Neuronal stem cell (in vitro differentiated cells): ENCODE data around the gene ATP1B3.

Experiments used
- DNase-seq: peaks from one replicate; pipeline ENCODE4 v3.0.0-alpha.2; 2013; ENCODE audit warnings: low spot score
- H2AFZ ChIP-seq: one replicate; pipeline ENCODE4 v1.6.1; 2013; ENCODE audit warnings: mild to moderate bottlenecking, low read length, inconsistent platforms
- H2AK5ac ChIP-seq: 2 replicates; pipeline ENCODE4 v1.6.1; 2013; ENCODE audit warnings: low read depth, mild to moderate bottlenecking, inconsistent platforms, low read length, moderate library complexity, mixed read lengths
- H2BK120ac ChIP-seq: 2 replicates; pipeline ENCODE4 v1.6.1; 2013; ENCODE audit warnings: low read depth, mild to moderate bottlenecking, inconsistent platforms, low read length, moderate library complexity, mixed read lengths
- H2BK12ac ChIP-seq: one replicate; pipeline ENCODE4 v1.6.1; 2013; ENCODE audit warnings: low read length, inconsistent platforms
- H2BK15ac ChIP-seq: 2 replicates; pipeline ENCODE4 v1.6.1; 2013; ENCODE audit warnings: mild to moderate bottlenecking, low read length, inconsistent platforms, mixed read lengths
- H2BK5ac ChIP-seq: one replicate; pipeline ENCODE4 v1.6.1; 2013; ENCODE audit warnings: inconsistent platforms, mild to moderate bottlenecking, low read length, moderate library complexity
- H3K14ac ChIP-seq: one replicate; pipeline ENCODE4 v1.6.1; 2013; ENCODE audit warnings: low read length, inconsistent platforms
- H3K18ac ChIP-seq: 2 replicates; pipeline ENCODE4 v1.6.1; 2013; ENCODE audit warnings: low read length, inconsistent platforms
- H3K23ac ChIP-seq: 2 replicates; pipeline ENCODE4 v1.6.1; 2013; ENCODE audit warnings: low read depth, mild to moderate bottlenecking, mixed read lengths, low read length, inconsistent platforms; ENCODE audit not compliant: poor library complexity
- H3K27ac ChIP-seq: replicated peaks from 3 replicates; pipeline ENCODE4 v1.5.1; 2013; ENCODE audit warnings: low read length, inconsistent platforms
- H3K27me3 ChIP-seq, 3 experiments: 2 replicates each; pipeline ENCODE4 v1.6.1; 2013; ENCODE audit warnings: low read length in 3 of 3, mild to moderate bottlenecking in 2 of 3, inconsistent platforms in 1 of 3, low read depth in 1 of 3, mixed read lengths in 1 of 3, moderate library complexity in 1 of 3; ENCODE audit not compliant: control insufficient read depth in 3 of 3, insufficient read depth in 3 of 3
- H3K36me3 ChIP-seq, 2 donors: replicated peaks in 1 of 2; 2 replicates each; pipeline ENCODE4 v1.6.1; 2013; ENCODE audit warnings: low read length in 2 of 2; ENCODE audit not compliant: control insufficient read depth in 2 of 2, insufficient read depth in 2 of 2
- H3K4ac ChIP-seq: 2 replicates; pipeline ENCODE4 v1.6.1; 2013; ENCODE audit warnings: inconsistent platforms, mild to moderate bottlenecking, low read length, moderate library complexity
- H3K4me1 ChIP-seq, 2 donors: 1 replicate in 1 of 2; 2 replicates in 1 of 2; pipeline ENCODE4 v1.6.1; 2013; ENCODE audit warnings: low read length in 2 of 2, low read depth in 1 of 2; ENCODE audit not compliant: control insufficient read depth in 2 of 2, insufficient read depth in 1 of 2
- H3K4me2 ChIP-seq: one replicate; pipeline ENCODE4 v1.6.1; 2013; ENCODE audit warnings: mild to moderate bottlenecking, low read length, inconsistent platforms; ENCODE audit not compliant: insufficient read depth, poor library complexity, severe bottlenecking
- H3K4me3 ChIP-seq, 2 donors: 2 replicates each; pipeline ENCODE4 v1.5.1; 2013; ENCODE audit warnings: low read length in 2 of 2, mild to moderate bottlenecking in 2 of 2, inconsistent platforms in 1 of 2, moderate library complexity in 1 of 2
- H3K79me1 ChIP-seq: one replicate; pipeline ENCODE4 v1.6.1; 2013; ENCODE audit warnings: low read depth, mild to moderate bottlenecking, inconsistent platforms, low read length, moderate library complexity
- H3K9ac ChIP-seq: one replicate; pipeline ENCODE4 v1.6.1; 2013; ENCODE audit warnings: mild to moderate bottlenecking, low read depth, low read length, inconsistent platforms; ENCODE audit not compliant: poor library complexity
- H3K9me3 ChIP-seq, 2 donors: replicated peaks in 1 of 2; 2 replicates each; pipeline versions ENCODE3 to v1.6.1; 2013; ENCODE audit warnings: low read length in 2 of 2, mild to moderate bottlenecking in 2 of 2, inconsistent platforms in 1 of 2, low read depth in 1 of 2, mixed read lengths in 1 of 2, moderate library complexity in 1 of 2; ENCODE audit not compliant: control insufficient read depth in 2 of 2, insufficient read depth in 1 of 2
- H4K8ac ChIP-seq: one replicate; pipeline ENCODE4 v1.6.1; 2013; ENCODE audit warnings: low read depth, mild to moderate bottlenecking, inconsistent platforms, low read length, moderate library complexity
- H4K91ac ChIP-seq: one replicate; pipeline ENCODE4 v1.6.1; 2013; ENCODE audit warnings: low read length, low read depth, mild to moderate bottlenecking, inconsistent platforms; ENCODE audit not compliant: poor library complexity
- WGBS, 2 donors: extraction: QIAGEN DNeasy Blood & Tissue Kit; methylation state at CpG; one replicate each; pipeline ENCODE4 v1.1.7; 2013; ENCODE audit warnings: missing lambda C conversion rate in 2 of 2, mixed read lengths in 1 of 2; ENCODE audit not compliant: insufficient read length in 2 of 2, insufficient replicate concordance in 1 of 2; ENCODE audit errors: extremely low coverage in 2 of 2; 5-methylcytosine and 5-hydroxymethylcytosine counted together

The ATP1B3 gene

GRCh38 chr3:141965471-141965870 lies 89.0 kb downstream of the ATP1B3 start:
- Histone ChIP-seq H3K23ac (no peak overlapping the region), H3K27me3 (no peaks in the 10 kb centered on the region), H2BK5ac (no peak overlapping the region), H3K4me2 (no peak overlapping the region), H2BK120ac (no peak overlapping the region), H3K36me3 (peaks cover 20 to 76% of the 10 kb centered on the region in 2 donors), H3K4me3 (no peak overlapping the region), H2AK5ac (no peak overlapping the region), H3K18ac (no peak overlapping the region), H3K4ac (no peak overlapping the region), H3K79me1 (no peaks in the 10 kb centered on the region), H2BK12ac (no peak overlapping the region), H3K9me3 (peaks cover 0 to 2% of the 10 kb centered on the region in 2 donors), H3K14ac (no peak overlapping the region), H3K9ac (no peak overlapping the region), H4K8ac (no peak overlapping the region), H3K27ac (no peak overlapping the region), H2AFZ (no peak overlapping the region), H3K4me1 (no peaks in the 10 kb centered on the region), H4K91ac (no peak overlapping the region), H2BK15ac (no peak overlapping the region)
- no CpG with 5 or more reads among the region's 1 CpG for WGBS, 2 donors
- DNase-seq, result no peak

DNA sequence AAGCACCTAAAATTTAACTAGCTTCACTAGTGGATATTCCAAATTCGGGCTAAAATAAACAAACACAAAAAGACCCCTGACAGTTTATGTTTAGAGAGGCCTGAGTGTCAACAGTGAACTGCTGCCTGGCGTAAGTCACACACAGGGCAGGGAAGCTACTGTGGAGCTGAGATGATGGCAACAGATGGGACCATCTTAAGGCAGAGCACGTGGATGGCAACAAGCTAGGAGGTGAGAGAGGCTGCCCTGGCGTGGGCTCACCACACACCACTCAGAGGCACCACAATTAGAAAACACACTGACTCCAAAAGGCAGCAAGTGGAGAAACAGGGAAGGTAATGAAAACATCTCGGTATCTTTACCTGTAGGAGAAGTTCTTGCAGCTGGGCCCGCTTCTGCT lies 93.3 kb downstream of the ATP1B3 start:
- Histone ChIP-seq H2AFZ (no peak overlapping the region), H3K36me3 (peaks cover 12 to 73% of the 10 kb centered on the region in 2 donors), H4K91ac (no peak overlapping the region), H2BK5ac (no peak overlapping the region), H3K4me1 (no peaks in the 10 kb centered on the region), H2BK12ac (no peak overlapping the region), H3K4me3 (no peak overlapping the region), H3K4ac (no peak overlapping the region), H4K8ac (no peak overlapping the region), H3K27me3 (no peaks in the 10 kb centered on the region), H3K79me1 (no peaks in the 10 kb centered on the region), H3K4me2 (no peak overlapping the region), H2AK5ac (no peak overlapping the region), H3K9ac (no peak overlapping the region), H3K18ac (no peak overlapping the region), H3K14ac (no peak overlapping the region), H3K27ac (no peak overlapping the region), H2BK120ac (no peak overlapping the region), H3K23ac (no peak overlapping the region), H2BK15ac (no peak overlapping the region), H3K9me3 (peaks cover 0 to 2% of the 10 kb centered on the region in 2 donors)
- no CpG with 5 or more reads among the region's 6 CpGs for WGBS, 2 donors
- DNase-seq, result no peak

GRCh38 chr3:141971571-141971970 lies 95.1 kb downstream of the ATP1B3 start:
- H3K4me3 ChIP-seq, result no peak overlapping the region
- no peak overlapping the region for H2BK5ac ChIP-seq
- no peak for DNase-seq
- H3K18ac ChIP-seq, result no peak overlapping the region
- no peak overlapping the region for H2BK120ac ChIP-seq
- H3K36me3 ChIP-seq, result peaks cover 13 to 77% of the 10 kb centered on the region in 2 donors
- H3K9ac ChIP-seq, result no peak overlapping the region
- no peak overlapping the region for H2BK12ac ChIP-seq
- H3K4ac ChIP-seq, result no peak overlapping the region
- H3K14ac ChIP-seq, result no peak overlapping the region
- no peaks in the 10 kb centered on the region for H3K79me1 ChIP-seq
- no peak overlapping the region for H2AK5ac ChIP-seq
- H3K4me1 ChIP-seq, result no peaks in the 10 kb centered on the region
- no CpG with 5 or more reads among the region's 1 CpG for WGBS, 2 donors
- no peak overlapping the region for H2BK15ac ChIP-seq
- no peak overlapping the region for H3K27ac ChIP-seq
- H4K91ac ChIP-seq, result no peak overlapping the region
- peaks cover 0 to 2% of the 10 kb centered on the region in 2 donors for H3K9me3 ChIP-seq
- no peak overlapping the region for H4K8ac ChIP-seq
- H3K27me3 ChIP-seq, result no peaks in the 10 kb centered on the region
- H3K23ac ChIP-seq, result no peak overlapping the region
- H2AFZ ChIP-seq, result no peak overlapping the region
- H3K4me2 ChIP-seq, result no peak overlapping the region

DNA sequence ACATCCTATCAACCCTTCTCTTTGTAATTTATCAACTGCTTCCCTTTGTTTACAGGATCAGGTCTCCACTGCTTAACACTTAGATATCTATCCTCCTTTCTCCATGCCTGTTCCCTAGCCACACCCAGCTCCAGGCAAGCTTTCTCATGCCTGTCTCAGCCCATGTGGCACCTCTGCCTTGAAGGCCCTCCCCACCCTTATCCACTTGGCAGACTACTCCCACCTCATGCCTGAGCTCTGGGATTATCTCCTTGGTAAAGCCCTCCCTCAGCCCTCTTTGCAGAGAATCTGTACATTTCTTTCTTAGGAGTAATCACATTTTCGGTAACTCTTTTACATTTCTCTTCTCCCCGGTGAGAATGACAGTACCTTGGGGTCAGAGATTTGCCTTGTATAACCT lies 96.0 kb downstream of the ATP1B3 start:
- Histone ChIP-seq H2AK5ac (no peak overlapping the region), H3K27me3 (no peaks in the 10 kb centered on the region), H2BK5ac (no peak overlapping the region), H3K4me3 (no peak overlapping the region), H3K4ac (no peak overlapping the region), H3K36me3 (peaks cover 13 to 77% of the 10 kb centered on the region in 2 donors), H2BK15ac (no peak overlapping the region), H3K9me3 (peaks cover 0 to 2% of the 10 kb centered on the region in 2 donors), H3K4me2 (no peak overlapping the region), H2BK120ac (no peak overlapping the region), H3K23ac (no peak overlapping the region), H3K27ac (no peak overlapping the region), H3K14ac (no peak overlapping the region), H4K91ac (no peak overlapping the region), H3K18ac (no peak overlapping the region), H4K8ac (no peak overlapping the region), H3K79me1 (no peaks in the 10 kb centered on the region), H3K4me1 (no peaks in the 10 kb centered on the region), H2BK12ac (no peak overlapping the region), H3K9ac (no peak overlapping the region), H2AFZ (no peak overlapping the region)
- no CpG with 5 or more reads among the region's 2 CpGs for WGBS, 2 donors
- DNase-seq, result no peak
